ENCODE data around the gene CFAP299. TPM values are rescaled to one million over a fixed set of nuclear protein-coding genes. Genes with fewer than 3 reads are reported as not detected.
A peak's percentile ranks its signal among the peaks of the same experiment; 100 is the strongest.

CFAP299 gene
- total RNA-seq, 2 donors from 2014 or later: not detected

- H3K4me1 ChIP-seq (ENCODE audit: control insufficient read depth in 1 of 2, low read depth in 2 of 2): peaks cover 0 to 10% of the 10 kb centered on the region in 2 donors
- no peak for TF ChIP-seq CTCF (IDR thresholded peaks at IDR 0.05)
- no peaks in the 10 kb centered on the region for H3K36me3 ChIP-seq
- ATAC-seq (ENCODE audit: insufficient number of reproducible peaks, low FRiP score, low read depth) (no peak), DNase-seq (ENCODE audit: low spot score) (no peak)
- H3K27ac ChIP-seq: no peak overlapping the region
- no peaks in the 10 kb centered on the region for H3K9me3 ChIP-seq
- no peak overlapping the region for H3K4me3 ChIP-seq
- H3K27me3 ChIP-seq (replicated peaks; ENCODE audit: insufficient read depth): no peaks in the 10 kb centered on the region
These were observed 3.8 kb upstream of the CFAP299 start for GRCh38 chr4:80331693-80332092.

- Histone ChIP-seq H3K27me3 (replicated peaks; ENCODE audit: insufficient read depth) (no peaks in the 10 kb centered on the region), H3K36me3 (no peaks in the 10 kb centered on the region), H3K4me1 (ENCODE audit: control insufficient read depth in 1 of 2, low read depth in 2 of 2) (peaks cover 0 to 10% of the 10 kb centered on the region in 2 donors), H3K9me3 (no peaks in the 10 kb centered on the region), H3K4me3 (no peak overlapping the region), H3K27ac (no peak overlapping the region)
- DNase-seq (ENCODE audit: low spot score) (no peak), ATAC-seq (ENCODE audit: insufficient number of reproducible peaks, low FRiP score, low read depth) (no peak)
- no peak for TF ChIP-seq CTCF (IDR thresholded peaks at IDR 0.05)
These were observed 2.4 kb upstream of the CFAP299 start for GRCh38 chr4:80333121-80333520.

GRCh38 chr4:80334568-80334967 is 962 bp upstream of the CFAP299 start:
- ATAC-seq (ENCODE audit: insufficient number of reproducible peaks, low FRiP score, low read depth): no peak
- Histone ChIP-seq H3K27me3 (replicated peaks; ENCODE audit: insufficient read depth) (no peaks in the 10 kb centered on the region), H3K9me3 (no peaks in the 10 kb centered on the region), H3K4me1 (ENCODE audit: control insufficient read depth in 1 of 2, low read depth in 2 of 2) (peaks cover 0 to 10% of the 10 kb centered on the region in 2 donors), H3K4me3 (no peak overlapping the region), H3K36me3 (no peaks in the 10 kb centered on the region), H3K27ac (no peak overlapping the region)
- DNase-seq (ENCODE audit: low spot score): no peak
- TF ChIP-seq CTCF (IDR thresholded peaks at IDR 0.05): no peak

GRCh38 chr4:80335226-80335553 is 340 bp upstream of the CFAP299 start:
- H3K27me3 ChIP-seq (replicated peaks; ENCODE audit: insufficient read depth): no peaks in the 10 kb centered on the region
- H3K36me3 ChIP-seq: no peaks in the 10 kb centered on the region
- H3K9me3 ChIP-seq: no peaks in the 10 kb centered on the region
- DNase-seq (ENCODE audit: low spot score): no peak
- no peak overlapping the region for H3K27ac ChIP-seq
- no peak for TF ChIP-seq CTCF (IDR thresholded peaks at IDR 0.05)
- no peak for ATAC-seq (ENCODE audit: insufficient number of reproducible peaks, low FRiP score, low read depth)
- peaks cover 0 to 10% of the 10 kb centered on the region in 2 donors for H3K4me1 ChIP-seq (ENCODE audit: control insufficient read depth in 1 of 2, low read depth in 2 of 2)
- peak overlapping the region; percentile 73 for H3K4me3 ChIP-seq

GRCh38 chr4:80336582-80336981 is 1.1 kb downstream of the CFAP299 start:
- H3K4me3 ChIP-seq: no peak overlapping the region
- H3K27ac ChIP-seq: no peak overlapping the region
- H3K27me3 ChIP-seq (replicated peaks; ENCODE audit: insufficient read depth): no peaks in the 10 kb centered on the region
- DNase-seq (ENCODE audit: low spot score) (no peak), ATAC-seq (ENCODE audit: insufficient number of reproducible peaks, low FRiP score, low read depth) (no peak)
- no peaks in the 10 kb centered on the region for H3K36me3 ChIP-seq
- no peaks in the 10 kb centered on the region for H3K9me3 ChIP-seq
- H3K4me1 ChIP-seq (ENCODE audit: control insufficient read depth in 1 of 2, low read depth in 2 of 2): peaks cover 0 to 10% of the 10 kb centered on the region in 2 donors
- TF ChIP-seq CTCF (IDR thresholded peaks at IDR 0.05): no peak
